GM10847 (cell line): Measurements from ENCODE around the gene ACSL3.

Experiments
- POLR2A ChIP-seq: IDR thresholded peaks from 2 replicates; pipeline ENCODE4 v1.6.1; 2011; ENCODE audit not compliant: insufficient read length; ENCODE audit errors: extremely low read depth

ACSL3 gene

GRCh38 chr2:222916229-222917197 lies 55.7 kb downstream of the ACSL3 start:
- TF ChIP-seq POLR2A, result no peak

- TF ChIP-seq POLR2A, result no peak
Measured at GRCh38 chr2:222919841-222920526, 59.1 kb downstream of the ACSL3 start.

GRCh38 chr2:222920657-222921186 lies 59.9 kb downstream of the ACSL3 start:
- no peak for TF ChIP-seq POLR2A

GRCh38 chr2:222922019-222922800 lies 61.4 kb downstream of the ACSL3 start:
- TF ChIP-seq POLR2A, result no peak

GRCh38 chr2:222926915-222927314 lies 66.1 kb downstream of the ACSL3 start:
- TF ChIP-seq POLR2A, result no peak

- no peak for TF ChIP-seq POLR2A
Measured at GRCh38 chr2:222927600-222927999, 66.8 kb downstream of the ACSL3 start.

- no peak for TF ChIP-seq POLR2A
Measured at GRCh38 chr2:222928335-222928734, 67.5 kb downstream of the ACSL3 start.

- no peak for TF ChIP-seq POLR2A
Measured at GRCh38 chr2:222930862-222931261, 70.0 kb downstream of the ACSL3 start.

- no peak for TF ChIP-seq POLR2A
Measured at GRCh38 chr2:222931659-222932058, 70.8 kb downstream of the ACSL3 start.

GRCh38 chr2:222933458-222933857 lies 72.6 kb downstream of the ACSL3 start:
- no peak for TF ChIP-seq POLR2A

- no peak for TF ChIP-seq POLR2A
Measured at GRCh38 chr2:222935688-222936298, 75.0 kb downstream of the ACSL3 start.

GRCh38 chr2:222936705-222937104 lies 75.9 kb downstream of the ACSL3 start:
- TF ChIP-seq POLR2A, result no peak

- no peak for TF ChIP-seq POLR2A
Measured at GRCh38 chr2:222938327-222938726, 77.5 kb downstream of the ACSL3 start.

- no peak for TF ChIP-seq POLR2A
Measured at GRCh38 chr2:222939208-222939856, 78.5 kb downstream of the ACSL3 start.
